Neural crest cell (in vitro differentiated cells): ENCODE data around the gene KLK10. TPM values are rescaled to one million over a fixed set of nuclear protein-coding genes. Genes with fewer than 3 reads are reported as not detected.
"Not testable (repeated sequence)": the region's sequence is repeated elsewhere in the genome, so short reads cannot be mapped to it uniquely, and the experiment has no call there.

ENCODE experiments used
- DNase-seq: peaks from one replicate; pipeline ENCODE4 v3.0.0; 2021; ENCODE audit warnings: low read depth, mixed read lengths, low spot score
- H3K27ac Mint-ChIP-seq: one replicate; pipeline ENCODE4 v1.8.0; 2021; ENCODE audit warnings: mild to moderate bottlenecking, mixed read lengths; ENCODE audit not compliant: unreplicated experiment
- H3K27me3 Mint-ChIP-seq: 2 replicates; pipeline ENCODE4 v1.8.0; 2021; ENCODE audit warnings: low read depth, mild to moderate bottlenecking, mixed read lengths
- H3K36me3 Mint-ChIP-seq: 2 replicates; pipeline ENCODE4 v1.8.0; 2021; ENCODE audit warnings: low read depth, mild to moderate bottlenecking, mixed read lengths
- H3K4me1 Mint-ChIP-seq: 2 replicates; pipeline ENCODE4 v1.8.0; 2021; ENCODE audit warnings: mixed read lengths
- H3K4me3 Mint-ChIP-seq: one replicate; pipeline ENCODE4 v1.8.0; 2021; ENCODE audit warnings: mild to moderate bottlenecking, mixed read lengths
- H3K9me3 Mint-ChIP-seq: 2 replicates; pipeline ENCODE4 v1.8.0; 2021; ENCODE audit warnings: mixed read lengths
- total RNA-seq: library from RNA; stranded (reverse); gene quantifications from 2 replicates; pipeline ENCODE4 v1.2.1, GENCODE V29; 2021
- TF ChIP-seq, protein P1 (sequence below): fragments of 200-600 bp; sonication (generic); conservative IDR thresholded peaks from 2 replicates; pipeline ENCODE4 v1.5.0; 2021; ENCODE audit warnings: antibody characterized with exemption, mild to moderate bottlenecking

The KLK10 gene
- total RNA-seq, 1 donor from 2014 or later: not detected

DNA sequence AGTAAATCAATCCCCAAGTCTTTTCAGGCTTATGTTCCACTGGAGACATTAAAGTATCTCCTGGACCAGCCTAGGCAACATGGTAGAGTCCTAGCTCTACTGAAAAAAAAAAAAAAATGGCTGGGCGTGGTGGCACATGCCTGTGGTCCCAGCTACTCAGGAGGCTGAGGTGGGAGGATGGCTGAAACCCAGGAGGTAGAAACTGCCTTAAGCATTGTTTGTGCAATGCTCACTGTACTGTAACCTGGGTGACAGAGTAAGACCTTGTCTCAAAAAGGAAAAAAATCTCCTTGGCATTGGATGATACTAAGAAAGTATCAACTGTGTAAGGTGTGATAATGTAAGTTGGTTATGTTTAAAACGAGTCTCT is 26.9 kb downstream of the KLK10 start:
- no peak for DNase-seq
- no peaks in the 10 kb centered on the region for H3K4me1 Mint-ChIP-seq
- TF ChIP-seq, protein P1, sequence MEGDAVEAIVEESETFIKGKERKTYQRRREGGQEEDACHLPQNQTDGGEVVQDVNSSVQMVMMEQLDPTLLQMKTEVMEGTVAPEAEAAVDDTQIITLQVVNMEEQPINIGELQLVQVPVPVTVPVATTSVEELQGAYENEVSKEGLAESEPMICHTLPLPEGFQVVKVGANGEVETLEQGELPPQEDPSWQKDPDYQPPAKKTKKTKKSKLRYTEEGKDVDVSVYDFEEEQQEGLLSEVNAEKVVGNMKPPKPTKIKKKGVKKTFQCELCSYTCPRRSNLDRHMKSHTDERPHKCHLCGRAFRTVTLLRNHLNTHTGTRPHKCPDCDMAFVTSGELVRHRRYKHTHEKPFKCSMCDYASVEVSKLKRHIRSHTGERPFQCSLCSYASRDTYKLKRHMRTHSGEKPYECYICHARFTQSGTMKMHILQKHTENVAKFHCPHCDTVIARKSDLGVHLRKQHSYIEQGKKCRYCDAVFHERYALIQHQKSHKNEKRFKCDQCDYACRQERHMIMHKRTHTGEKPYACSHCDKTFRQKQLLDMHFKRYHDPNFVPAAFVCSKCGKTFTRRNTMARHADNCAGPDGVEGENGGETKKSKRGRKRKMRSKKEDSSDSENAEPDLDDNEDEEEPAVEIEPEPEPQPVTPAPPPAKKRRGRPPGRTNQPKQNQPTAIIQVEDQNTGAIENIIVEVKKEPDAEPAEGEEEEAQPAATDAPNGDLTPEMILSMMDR: no peak
- H3K9me3 Mint-ChIP-seq: peaks cover 14% of the 10 kb centered on the region
- no peak overlapping the region for H3K27ac Mint-ChIP-seq
- peaks cover 2% of the 10 kb centered on the region for H3K36me3 Mint-ChIP-seq
- H3K27me3 Mint-ChIP-seq: peaks cover 61% of the 10 kb centered on the region
- no peak overlapping the region for H3K4me3 Mint-ChIP-seq

DNA sequence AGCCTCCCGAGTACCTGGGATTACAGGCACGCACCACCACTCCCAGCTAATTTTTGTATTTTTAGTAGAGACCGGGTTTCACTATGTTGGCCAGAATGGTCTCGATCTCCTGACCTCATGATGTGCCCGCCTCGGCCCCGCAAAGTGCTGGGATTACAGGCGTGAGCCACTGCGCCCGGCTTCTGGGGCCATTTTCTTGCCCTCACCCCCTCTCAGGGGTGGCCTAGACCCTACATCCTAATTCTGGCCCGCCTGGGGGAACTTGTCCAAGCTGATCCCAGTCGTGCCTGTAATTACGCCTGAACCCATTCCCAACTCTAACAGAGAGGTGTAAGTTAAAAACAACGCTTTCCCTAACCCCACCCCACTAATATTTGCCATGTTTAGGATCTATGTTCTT is 35.1 kb downstream of the KLK10 start:
- peaks cover 64% of the 10 kb centered on the region for H3K27me3 Mint-ChIP-seq
- not testable (repeated sequence) for H3K4me1 Mint-ChIP-seq, H3K27ac Mint-ChIP-seq, H3K4me3 Mint-ChIP-seq, DNase-seq, H3K36me3 Mint-ChIP-seq, H3K9me3 Mint-ChIP-seq

DNA sequence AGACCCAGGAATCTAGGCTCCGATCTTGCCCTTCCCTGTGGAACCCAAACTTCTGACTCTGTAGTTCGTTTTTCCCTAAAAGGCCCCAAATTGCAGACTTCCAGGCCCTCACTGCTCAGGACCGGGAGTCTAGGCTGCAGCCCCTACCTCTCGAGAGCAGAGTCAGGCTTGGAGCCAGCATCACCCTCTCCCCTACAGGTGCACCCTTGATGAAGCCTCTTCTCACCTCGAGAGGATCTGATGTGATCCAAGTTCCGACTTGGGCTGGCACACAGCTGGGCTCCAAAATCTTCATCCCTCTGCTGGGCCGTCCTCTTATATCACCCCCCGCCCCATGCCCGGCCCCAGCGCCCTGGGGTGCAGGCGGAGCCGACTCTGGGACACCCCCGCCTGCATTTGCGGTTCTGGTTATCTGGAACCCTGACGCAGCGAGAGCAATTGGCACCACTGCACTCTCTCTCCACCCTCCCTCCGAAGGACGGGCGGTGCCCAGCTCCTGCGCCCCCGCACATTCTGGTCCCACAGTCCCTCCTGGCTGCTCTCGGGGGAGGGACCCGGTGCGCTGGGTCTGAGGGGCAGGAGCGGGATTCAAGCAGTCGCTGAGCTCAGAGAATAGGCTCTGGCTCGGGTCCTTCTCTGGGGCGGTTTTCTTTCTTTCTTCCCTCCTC is 35.8 kb downstream of the KLK10 start, which contains the start of gene KLK7:
KLK7 (minus strand) TSS at position 293 of the 668 bp plus-strand sequence. CDS start 1,518 bp downstream, outside the sequence.
- TF ChIP-seq, protein P1: no peak
- no peak within 1 kb of the TSS for H3K4me3 Mint-ChIP-seq
- H3K27me3 Mint-ChIP-seq: peaks cover 58% of the 10 kb centered on the region
- H3K27ac Mint-ChIP-seq: no peak within 1 kb of the TSS
- no peaks in the 10 kb centered on the region for H3K36me3 Mint-ChIP-seq
- H3K9me3 Mint-ChIP-seq: peaks cover 3% of the 10 kb centered on the region
- H3K4me1 Mint-ChIP-seq: peaks cover 8% of the 10 kb centered on the region
- DNase-seq: no peak

DNA sequence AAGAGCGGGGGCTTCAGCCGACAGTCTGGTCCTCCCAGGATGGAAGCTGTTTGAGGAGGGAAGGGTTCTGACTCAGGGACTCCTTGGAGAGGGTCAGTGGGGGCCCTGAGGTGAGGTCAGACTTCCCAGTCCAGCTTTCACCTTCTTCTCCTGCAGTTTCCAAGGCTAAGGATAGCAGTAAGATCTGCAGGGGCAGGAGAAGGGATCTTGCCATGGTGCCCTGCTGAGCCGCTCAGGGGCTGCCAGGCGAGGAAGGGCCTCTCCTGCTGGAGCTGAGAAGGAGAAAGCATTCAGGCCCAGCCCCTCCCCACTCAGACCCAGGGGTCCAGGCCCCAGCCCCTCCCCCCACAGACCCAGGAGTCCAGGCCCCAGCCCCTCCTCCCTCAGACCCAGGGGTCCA is 37.3 kb downstream of the KLK10 start:
- no peak for DNase-seq
- no peak overlapping the region for H3K27ac Mint-ChIP-seq
- peaks cover 13% of the 10 kb centered on the region for H3K4me1 Mint-ChIP-seq
- TF ChIP-seq, protein P1: no peak
- peaks cover 48% of the 10 kb centered on the region for H3K27me3 Mint-ChIP-seq
- H3K4me3 Mint-ChIP-seq: no peak overlapping the region
- H3K36me3 Mint-ChIP-seq: no peaks in the 10 kb centered on the region
- H3K9me3 Mint-ChIP-seq: peaks cover 5% of the 10 kb centered on the region

DNA sequence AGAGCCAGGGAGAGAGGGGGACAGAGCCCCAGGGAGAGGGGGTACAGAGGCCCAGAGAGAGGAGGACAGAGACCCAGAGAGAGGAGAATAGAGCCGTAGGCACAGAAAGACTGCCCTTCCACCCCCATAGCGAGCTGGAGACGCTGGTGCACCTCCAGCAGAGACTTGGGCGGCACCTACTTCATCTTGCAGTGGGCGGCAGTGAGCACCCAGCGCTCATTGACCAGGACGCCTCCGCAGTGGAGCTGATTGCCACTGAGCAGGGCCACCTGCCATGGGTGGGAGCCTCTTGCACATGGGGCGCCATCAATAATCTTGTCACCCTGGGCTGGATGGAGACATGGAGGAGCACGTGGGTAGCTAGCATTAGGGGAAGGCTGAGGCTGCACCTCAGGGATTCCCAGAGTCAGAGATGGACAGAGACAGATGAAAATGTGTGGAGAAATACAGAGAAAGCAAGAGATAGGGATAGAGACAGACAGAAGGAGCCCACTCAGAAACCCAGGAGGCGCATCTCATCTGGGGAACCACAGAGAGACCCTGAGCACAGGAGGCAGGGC is 37.8 kb downstream of the KLK10 start:
- no peaks in the 10 kb centered on the region for H3K36me3 Mint-ChIP-seq
- no peak overlapping the region for H3K4me3 Mint-ChIP-seq
- DNase-seq: no peak
- H3K27ac Mint-ChIP-seq: no peak overlapping the region
- H3K4me1 Mint-ChIP-seq: peaks cover 13% of the 10 kb centered on the region
- H3K27me3 Mint-ChIP-seq: peaks cover 44% of the 10 kb centered on the region
- TF ChIP-seq, protein P1: no peak
- H3K9me3 Mint-ChIP-seq: peaks cover 6% of the 10 kb centered on the region

DNA sequence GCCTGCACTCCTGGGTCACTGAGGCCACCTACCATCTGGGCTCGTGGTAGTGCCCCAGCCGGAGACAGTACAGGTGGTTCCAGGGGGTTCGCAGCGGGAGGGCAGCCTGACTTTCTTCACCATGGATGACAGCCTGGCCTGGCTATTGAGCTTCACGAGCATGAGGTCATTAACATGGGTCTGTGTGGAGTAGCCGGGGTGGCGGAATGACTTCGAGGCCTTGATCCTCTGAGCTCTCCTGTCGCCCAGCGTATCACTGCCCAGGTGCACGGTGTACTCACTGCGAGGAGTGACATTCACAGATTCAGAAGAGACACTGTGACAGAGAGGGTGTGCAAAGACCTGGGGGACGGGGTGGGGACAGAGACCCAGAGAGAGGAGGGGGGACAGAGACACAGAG is 39.3 kb downstream of the KLK10 start:
- TF ChIP-seq, protein P1: no peak
- Mint-ChIP-seq H3K4me1 (peaks cover 13% of the 10 kb centered on the region), H3K4me3 (no peak overlapping the region), H3K36me3 (no peaks in the 10 kb centered on the region), H3K9me3 (peaks cover 6% of the 10 kb centered on the region), H3K27ac (no peak overlapping the region), H3K27me3 (peaks cover 39% of the 10 kb centered on the region)
- no peak for DNase-seq
